ENCODE results near the gene SCN4A.

DNA sequence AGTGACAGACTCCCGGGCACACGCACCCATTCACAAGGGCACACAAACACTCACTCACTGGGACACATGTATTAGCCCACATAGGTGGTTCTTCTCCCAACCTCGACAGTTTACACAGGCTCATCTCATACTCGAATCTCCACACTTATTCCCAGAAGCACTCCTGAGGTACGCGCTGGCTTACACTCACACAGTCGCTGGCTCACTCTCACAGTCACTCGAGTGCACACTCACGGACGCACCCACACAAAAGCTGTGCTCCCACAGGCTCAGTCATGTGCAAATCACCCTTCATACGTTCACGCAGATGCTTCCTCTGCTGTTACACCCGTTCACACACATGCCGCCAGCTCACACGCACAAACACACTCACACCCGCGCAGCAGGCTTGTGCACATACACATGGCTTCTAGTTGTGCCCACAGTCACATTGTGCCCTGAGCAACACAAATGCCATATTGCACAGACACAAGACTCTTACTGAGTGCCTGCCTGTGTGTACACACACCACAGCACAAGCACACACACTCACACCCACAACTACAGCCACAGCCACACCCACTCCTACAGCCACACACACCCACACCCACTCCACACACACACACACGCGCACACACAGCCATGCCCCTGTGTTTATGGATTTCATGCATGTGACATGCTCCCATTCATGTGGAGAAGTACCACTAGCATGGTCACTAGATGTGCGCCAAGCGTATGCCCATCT is 17.1 kb upstream of the SCN4A start:
- TF ChIP-seq POLR2A (IDR thresholded peaks at IDR 0.05; ENCODE audit: low read length) (no peak), CEBPB (IDR thresholded peaks at IDR 0.05) (no peak), USF2 (IDR thresholded peaks at IDR 0.05) (no peak), CHD4 (IDR thresholded peaks at IDR 0.05; ENCODE audit: borderline replicate concordance) (no peak), EP300 (IDR thresholded peaks at IDR 0.05) (no peak), CTCF (IDR thresholded peaks at IDR 0.05) (no peak), RNF2 (IDR thresholded peaks at IDR 0.05; ENCODE audit: borderline replicate concordance, low read depth) (no peak), ZFP36 (IDR thresholded peaks at IDR 0.05; ENCODE audit: borderline replicate concordance, partially characterized antibody) (no peak), NFE2L2 (conservative IDR thresholded peaks at IDR 0.05; ENCODE audit: low read length) (no peak), HDAC2 (IDR thresholded peaks at IDR 0.05) (no peak), JUN (IDR thresholded peaks at IDR 0.05) (no peak), RAD21 (conservative IDR thresholded peaks at IDR 0.05 in 1 of 2, IDR thresholded peaks at IDR 0.05 in 1 of 2) (no peak)
- TF ChIP-seq, protein P1, sequence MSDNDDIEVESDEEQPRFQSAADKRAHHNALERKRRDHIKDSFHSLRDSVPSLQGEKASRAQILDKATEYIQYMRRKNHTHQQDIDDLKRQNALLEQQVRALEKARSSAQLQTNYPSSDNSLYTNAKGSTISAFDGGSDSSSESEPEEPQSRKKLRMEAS (IDR thresholded peaks at IDR 0.05), result no peak
- TF ChIP-seq, protein P2, sequence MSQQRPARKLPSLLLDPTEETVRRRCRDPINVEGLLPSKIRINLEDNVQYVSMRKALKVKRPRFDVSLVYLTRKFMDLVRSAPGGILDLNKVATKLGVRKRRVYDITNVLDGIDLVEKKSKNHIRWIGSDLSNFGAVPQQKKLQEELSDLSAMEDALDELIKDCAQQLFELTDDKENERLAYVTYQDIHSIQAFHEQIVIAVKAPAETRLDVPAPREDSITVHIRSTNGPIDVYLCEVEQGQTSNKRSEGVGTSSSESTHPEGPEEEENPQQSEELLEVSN (IDR thresholded peaks at IDR 0.05; ENCODE audit: borderline replicate concordance, low read depth), result no peak
